K562 (cell line): ENCODE measurements around the gene AIFM3. TPM values are rescaled to one million over a fixed set of nuclear protein-coding genes. Genes with fewer than 3 reads are reported as not detected.

Experiments used
- ARHGAP35 ChIP-seq: fragments of 450-650 bp; IDR thresholded peaks from 2 replicates; pipeline ENCODE4 v1.6.1; 2018; ENCODE audit not compliant: partially characterized antibody
- ASH1L ChIP-seq: fragments of 450-650 bp; IDR thresholded peaks from 2 replicates; pipeline ENCODE4 v1.6.1; 2018; ENCODE audit warnings: borderline replicate concordance, mild to moderate bottlenecking, low read depth; ENCODE audit not compliant: partially characterized antibody
- ATF1 ChIP-seq, 2 experiments: fragments of 450-650 bp in 1 of 2; IDR thresholded peaks; 2 replicates each; pipeline ENCODE4 v1.6.1; 2016; ENCODE audit warnings: missing compliant biosample characterization in 1 of 2, missing genetic modification characterization in 1 of 2
- BACH1 ChIP-seq: fragments of 200-800 bp; sonication (Bioruptor generic); IDR thresholded peaks from 2 replicates; pipeline ENCODE4 v1.6.1; 2016; ENCODE audit warnings: missing genetic modification characterization, missing compliant biosample characterization
- BRF1 ChIP-seq: IDR thresholded peaks from 3 replicates; pipeline ENCODE4 v1.6.1; 2011; ENCODE audit warnings: borderline replicate concordance, mild to moderate bottlenecking; ENCODE audit not compliant: insufficient read length; ENCODE audit errors: extremely low read depth
- CBFA2T3 ChIP-seq: fragments of 450-650 bp; IDR thresholded peaks from 2 replicates; pipeline ENCODE4 v1.6.1; 2017
- EP400 ChIP-seq: fragments of 450-650 bp; IDR thresholded peaks from 2 replicates; pipeline ENCODE4 v1.6.1; 2017; ENCODE audit warnings: antibody characterized with exemption, mild to moderate bottlenecking, moderate library complexity
- FOSL1 ChIP-seq: fragments of 200-800 bp; sonication (Bioruptor generic); conservative IDR thresholded peaks from 2 replicates; pipeline ENCODE4 v1.6.1; 2016; ENCODE audit warnings: missing genetic modification characterization, missing compliant biosample characterization
- FOXJ3 ChIP-seq: sonication (generic); formaldehyde crosslinking; IDR thresholded peaks from 2 replicates; pipeline ENCODE4 v1.4.0; 2020; ENCODE audit warnings: mild to moderate bottlenecking, missing genetic modification reagents
- HMBOX1 ChIP-seq: sonication (generic); IDR thresholded peaks from 2 replicates; pipeline ENCODE4 v1.6.1; 2016
- IRF2 ChIP-seq: sonication (generic); formaldehyde crosslinking; IDR thresholded peaks from 2 replicates; pipeline ENCODE4 v1.8.1; 2022; ENCODE audit warnings: mild to moderate bottlenecking, missing genetic modification reagents
- KLF13 ChIP-seq: fragments of 450-650 bp; IDR thresholded peaks from 2 replicates; pipeline ENCODE4 v1.6.1; 2016; ENCODE audit warnings: missing genetic modification characterization, low read depth, mild to moderate bottlenecking, missing compliant biosample characterization, moderate library complexity, borderline replicate concordance
- KLF6 ChIP-seq: fragments of 250-450 bp; sonication (Bioruptor Pico); IDR thresholded peaks from 2 replicates; pipeline ENCODE4 v1.4.0; 2020; ENCODE audit warnings: mild to moderate bottlenecking, moderate library complexity, borderline replicate concordance
- NCOA1 ChIP-seq: fragments of 450-650 bp; IDR thresholded peaks from 2 replicates; pipeline ENCODE4 v1.6.1; 2016; ENCODE audit warnings: low read depth
- NFIC ChIP-seq: fragments of 450-650 bp; IDR thresholded peaks from 2 replicates; pipeline ENCODE4 v1.6.1; 2017; ENCODE audit warnings: mild to moderate bottlenecking, inconsistent platforms
- RCOR1 ChIP-seq, 2 experiments: IDR thresholded peaks; 2 replicates each; pipeline ENCODE4 v1.6.1; 2012; ENCODE audit warnings: low read depth in 2 of 2, low read length in 2 of 2, borderline replicate concordance in 1 of 2, improper control_type of control experiment in 1 of 2
- STAT6 ChIP-seq: sonication (generic); formaldehyde crosslinking; IDR thresholded peaks from 2 replicates; pipeline ENCODE4 v1.8.1; 2023; ENCODE audit warnings: mild to moderate bottlenecking, missing genetic modification reagents
- SUPT5H ChIP-seq: fragments of 450-650 bp; IDR thresholded peaks from 2 replicates; pipeline ENCODE4 v1.6.1; 2016
- TBL1XR1 ChIP-seq, 2 experiments: IDR thresholded peaks; 2 replicates each; pipeline ENCODE4 v1.6.1; 2012; ENCODE audit warnings: improper control_type of control experiment in 2 of 2, low read length in 2 of 2, mild to moderate bottlenecking in 1 of 2
- TEAD1 ChIP-seq, 2 experiments: fragments of 450-650 bp in 1 of 2; sonication (generic) in 1 of 2; formaldehyde crosslinking; IDR thresholded peaks; 2 replicates each; pipeline versions ENCODE4 v1.4.0 to v1.8.0; 2020 to 2022; ENCODE audit warnings: mild to moderate bottlenecking in 2 of 2, missing genetic modification reagents in 1 of 2
- TFAM ChIP-seq: fragments of 250-450 bp; sonication (Bioruptor Pico); conservative IDR thresholded peaks from 2 replicates; pipeline ENCODE4 v1.5.0; 2021; ENCODE audit warnings: mild to moderate bottlenecking, moderate library complexity
- ZNF280B ChIP-seq: fragments of 250-450 bp; sonication (Bioruptor Pico); IDR thresholded peaks from 2 replicates; pipeline ENCODE4 v1.5.1; 2021; ENCODE audit warnings: mild to moderate bottlenecking
- ZNF41 ChIP-seq: fragments of 250-450 bp; sonication (Bioruptor Pico); conservative IDR thresholded peaks from 2 replicates; pipeline ENCODE4 v1.4.0; 2020; ENCODE audit warnings: mild to moderate bottlenecking
- polyA plus RNA-seq, 8 experiments: library from polyadenylated mRNA; depleted of rRNA in 4 of 8; stranded (reverse) in 5 of 8; unstranded in 3 of 8; fragments of >200 nt; fragmentation: Nextera tagmentation in 2 of 8; fragmentation: Illumina TruSeq in 1 of 8; extraction: Ambion mirVana in 2 of 8; extraction: Trizol in 1 of 8; gene quantifications; 2 replicates each; pipeline versions ENCODE4 v1.2.1 to v1.2.3, GENCODE V29; 2011 to 2014; ENCODE audit warnings: inconsistent platforms in 1 of 8, missing spikeins in 1 of 8
- total RNA-seq, 7 experiments: library from RNA; depleted of rRNA in 6 of 7; stranded (reverse); fragments of >200 nt in 6 of 7; fragmentation: Illumina TruSeq in 2 of 7; extraction: Trizol in 2 of 7; gene quantifications; 2 replicates each; pipeline versions ENCODE4 v1.2.1 to v1.2.3, GENCODE V29; 2011 to 2021; ENCODE audit warnings: low replicate concordance in 1 of 7

AIFM3 gene
- total and polyA plus RNA-seq, 9 of the 15 experiments (the other 6 are each of a cell fraction or from before 2014, with no cell fraction given), result 0.03 to 0.20 (median 0.07) TPM; not detected in 1

GRCh38 chr22:20953668-20954500 lies 13.2 kb upstream of the AIFM3 start (continued):
- peak; percentile 13 to 24; a peak in 2 of 4 replicates for TF ChIP-seq RCOR1 (IDR thresholded peaks at IDR 0.05; ENCODE audit: borderline replicate concordance in 1 of 2, low read depth in 2 of 2, low read length in 2 of 2)
- 0 out of 4 replicates have a peak, but pooled peaks of 1 of the 2 experiments have one; percentile 44 for TF ChIP-seq TEAD1 (CRISPR knock-in tag; IDR thresholded peaks at IDR 0.05)
- no peak for TF ChIP-seq IRF2 (CRISPR knock-in tag)
- no peak for TF ChIP-seq TFAM (CRISPR knock-in tag)
- TF ChIP-seq ZNF41 (CRISPR knock-in tag), result no peak; the same call in 1 of the 2 replicates
- no peak for TF ChIP-seq STAT6
- 0 out of 2 replicates have a peak, but pooled peaks have one; percentile 10 for TF ChIP-seq FOSL1
- TF ChIP-seq CBFA2T3, result no peak
- no peak for TF ChIP-seq ATF1 (CRISPR knock-in tag; IDR thresholded peaks at IDR 0.05)
- TF ChIP-seq ATF1 (tag; IDR thresholded peaks at IDR 0.05), result no peak
- TF ChIP-seq ARHGAP35, result peak; percentile 35
- TF ChIP-seq TBL1XR1 (IDR thresholded peaks at IDR 0.05; ENCODE audit: low read length in 2 of 2), result 0 out of 4 replicates have a peak, but pooled peaks of 1 of the 2 experiments have one; percentile 33
- peak; percentile 3; the same call in 1 of the 2 replicates for TF ChIP-seq NFIC
- no peak for TF ChIP-seq ZNF280B (CRISPR knock-in tag)
- peak; percentile 83 for TF ChIP-seq SUPT5H
- TF ChIP-seq KLF13 (tag), result no peak
- no peak for TF ChIP-seq FOXJ3 (CRISPR knock-in tag)
- 0 out of 2 replicates have a peak, but pooled peaks have one; percentile 36 for TF ChIP-seq HMBOX1
- no peak for TF ChIP-seq ASH1L
- no peak for TF ChIP-seq BRF1
- 0 out of 2 replicates have a peak, but pooled peaks have one; percentile 30 for TF ChIP-seq NCOA1
- TF ChIP-seq EP400, result no peak
- TF ChIP-seq KLF6 (CRISPR knock-in tag), result 0 out of 2 replicates have a peak, but pooled peaks have one; percentile 5
- TF ChIP-seq BACH1 (tag), result no peak; the same call in 1 of the 2 replicates
